ENCODE measurements around the gene STOM.

GRCh38 chr9:121371495-121372061 is 1.5 kb upstream of the STOM start:
- TF ChIP-seq CTCF (IDR thresholded peaks at IDR 0.05; ENCODE audit: low read depth, low read length) (no peak), EZH2phosphoT487 (IDR thresholded peaks at IDR 0.05; ENCODE audit: low read depth) (no peak)

Measured in OCI-LY3 (cell line).